K562 (cell line): Measurements from ENCODE around the gene PANX1. TPM values are rescaled to one million over a fixed set of nuclear protein-coding genes. Genes with fewer than 3 reads are reported as not detected.

Experiments used
- ATAC-seq: fragments of 200-7000 bp; cut with Tn5 transposase; 3 replicates; pipeline ENCODE4 v1.9.1; 2020; ENCODE audit warnings: moderate library complexity
- BruUV-seq: library from RNA; stranded (reverse); fragments of 400-500 nt; replicated peaks from 2 replicates; lab custom pipeline; 2021; lab: Mats Ljungman, UMichigan
- CTCF ChIA-PET: fragments of 300-600 bp; formaldehyde crosslinking; extraction: SDS; loops from one replicate; lab custom pipeline; 2021; ENCODE audit warnings: low intra/inter-chr PET ratio; lab: Yijun Ruan, JAX
- POLR2A ChIA-PET: fragments of 300-600, 350-650 bp; sonication (Branson Sonifier 250); formaldehyde crosslinking; extraction: SDS; loops from one replicate; lab custom pipeline; 2021; ENCODE audit warnings: antibody characterized with exemption, inconsistent platforms; lab: Yijun Ruan, JAX
- DNase-seq, 4 experiments: peaks; one replicate each; pipeline versions ENCODE4 v3.0.0 to v3.0.0-alpha.2; 2011 to 2018; ENCODE audit warnings: low spot score in 3 of 4, mixed read lengths in 3 of 4; ENCODE audit errors: extremely low read depth in 1 of 4
- FAIRE-seq: peaks from 2 replicates; lab custom pipeline; 2011; peaks lifted over from hg19 to GRCh38; lab: Jason Lieb, UNC
- H2AFZ ChIP-seq: 2 replicates; pipeline ENCODE4 v1.6.0; 2011; ENCODE audit warnings: low read depth, low read length, control low read depth, inconsistent platforms
- H3K27ac ChIP-seq: fragments of 200-600 bp; 3 replicates; pipeline ENCODE4 v1.8.0; 2011; ENCODE audit warnings: low read depth, mild to moderate bottlenecking, control low read depth, inconsistent platforms, low read length, moderate library complexity, mixed read lengths; ENCODE audit errors: extremely low read depth
- H3K27me3 ChIP-seq, 2 experiments: fragments of 300-600 bp in 1 of 2; 2 replicates in 1 of 2; 3 replicates in 1 of 2; pipeline versions ENCODE4 v1.6.0 to v1.8.0; 2011; ENCODE audit warnings: inconsistent platforms in 2 of 2, low read length in 2 of 2, mild to moderate bottlenecking in 1 of 2, mixed read lengths in 1 of 2, moderate library complexity in 1 of 2; ENCODE audit not compliant: control insufficient read depth in 2 of 2, insufficient read depth in 2 of 2
- H3K36me3 ChIP-seq: fragments of 300-600 bp; 3 replicates; pipeline ENCODE4 v1.8.0; 2011; ENCODE audit warnings: mild to moderate bottlenecking, low read length, inconsistent platforms; ENCODE audit not compliant: control insufficient read depth, insufficient read depth
- H3K4me1 ChIP-seq, 2 experiments: fragments of 200-600 bp in 1 of 2; replicated peaks in 1 of 2; 2 replicates in 1 of 2; 3 replicates in 1 of 2; pipeline versions ENCODE4 v1.5.1 to v1.8.0; 2011; ENCODE audit warnings: inconsistent platforms in 2 of 2, low read length in 2 of 2, mild to moderate bottlenecking in 1 of 2, mixed read lengths in 1 of 2, moderate library complexity in 1 of 2; ENCODE audit not compliant: control insufficient read depth in 2 of 2, insufficient read depth in 2 of 2
- H3K4me2 ChIP-seq: 2 replicates; pipeline ENCODE4 v1.6.1; 2011; ENCODE audit warnings: low read length, control low read depth, inconsistent platforms, mixed read lengths; ENCODE audit not compliant: insufficient read depth
- H3K4me3 ChIP-seq: fragments of 200-600 bp; sonication (generic), shearing (Covaris generic); 2 replicates; pipeline ENCODE4 v1.5.1; 2016; ENCODE audit warnings: control low read depth, inconsistent platforms
- H3K79me2 ChIP-seq: fragments of 200-600 bp; 3 replicates; pipeline ENCODE4 v1.8.0; 2011; ENCODE audit warnings: low read length, inconsistent platforms; ENCODE audit not compliant: control insufficient read depth, insufficient read depth
- H3K9ac ChIP-seq, 2 experiments: 2 replicates each; pipeline versions ENCODE4 v1.6.0 to v1.6.1; 2011; ENCODE audit warnings: low read depth in 2 of 2, low read length in 2 of 2, control low read depth in 1 of 2, inconsistent platforms in 1 of 2, mild to moderate bottlenecking in 1 of 2, mixed read lengths in 1 of 2; ENCODE audit not compliant: insufficient read depth in 1 of 2
- H3K9me1 ChIP-seq: one replicate; pipeline ENCODE4 v1.6.0; 2011; ENCODE audit warnings: inconsistent platforms, mild to moderate bottlenecking, low read length, moderate library complexity; ENCODE audit not compliant: control insufficient read depth, insufficient read depth
- H3K9me3 ChIP-seq: replicated peaks from 2 replicates; pipeline ENCODE4 v1.5.1; 2011; ENCODE audit warnings: low read depth, low read length, inconsistent platforms; ENCODE audit not compliant: control insufficient read depth, insufficient read depth
- H4K20me1 ChIP-seq: replicated peaks from 2 replicates; pipeline ENCODE4 v1.6.1; 2011; ENCODE audit warnings: low read length, inconsistent platforms, mixed read lengths; ENCODE audit not compliant: control insufficient read depth, insufficient read depth
- EGR1 ChIP-seq: fragments of 450-650 bp; conservative IDR thresholded peaks from 2 replicates; pipeline ENCODE4 v1.6.1; 2017; ENCODE audit warnings: mild to moderate bottlenecking
- FIP1L1 ChIP-seq: fragments of 200-400 bp; formaldehyde crosslinking; IDR thresholded peaks from 2 replicates; pipeline ENCODE4 v1.6.1; 2018; ENCODE audit warnings: mild to moderate bottlenecking, low read depth, low read length; ENCODE audit not compliant: poor library complexity, severe bottlenecking
- HSF4 ChIP-seq: fragments of 250-450 bp; sonication (Bioruptor Pico); IDR thresholded peaks from 2 replicates; pipeline ENCODE4 v2.1.2; 2022; ENCODE audit warnings: mild to moderate bottlenecking, moderate library complexity, borderline replicate concordance
- KLF1 ChIP-seq: fragments of 450-650 bp; IDR thresholded peaks from 2 replicates; pipeline ENCODE4 v1.6.1; 2016; ENCODE audit warnings: missing genetic modification characterization, missing compliant biosample characterization
- MIER1 ChIP-seq: fragments of 450-650 bp; IDR thresholded peaks from 2 replicates; pipeline ENCODE4 v1.6.1; 2016; ENCODE audit warnings: antibody characterized with exemption, mild to moderate bottlenecking, low read depth
- MYNN ChIP-seq, 2 experiments: sonication (generic); formaldehyde crosslinking in 1 of 2; IDR thresholded peaks; 2 replicates each; pipeline versions ENCODE4 v1.5.0 to v1.6.1; 2016 to 2020; ENCODE audit warnings: antibody characterized with exemption in 1 of 2, missing genetic modification reagents in 1 of 2
- NFYB ChIP-seq: IDR thresholded peaks from 2 replicates; pipeline ENCODE4 v1.6.1; 2011; ENCODE audit warnings: mild to moderate bottlenecking, moderate library complexity; ENCODE audit not compliant: insufficient read length; ENCODE audit errors: extremely low read depth
- SLC30A9 ChIP-seq: fragments of 250-450 bp; sonication (Bioruptor Pico); IDR thresholded peaks from 2 replicates; pipeline ENCODE4 v1.8.0; 2022; ENCODE audit warnings: mild to moderate bottlenecking, moderate library complexity
- ZNF124 ChIP-seq: sonication (generic); formaldehyde crosslinking; IDR thresholded peaks from 2 replicates; pipeline ENCODE4 v1.8.1; 2022; ENCODE audit warnings: missing genetic modification reagents
- ZNF174 ChIP-seq: fragments of 250-450 bp; sonication (Bioruptor Pico); IDR thresholded peaks from 2 replicates; pipeline ENCODE4 v1.4.0; 2020; ENCODE audit warnings: mild to moderate bottlenecking
- ZNF3 ChIP-seq: fragments of 250-450 bp; sonication (Bioruptor Pico); IDR thresholded peaks from 2 replicates; pipeline ENCODE4 v1.5.0; 2021; ENCODE audit warnings: mild to moderate bottlenecking, moderate library complexity
- in situ Hi-C: fragments of 300-500 bp; cut with MboI; formaldehyde crosslinking; loops from 4 replicates; pipeline ENCODE4 v1.15.0; 2018; ENCODE audit warnings: inconsistent platforms, mixed read lengths
- intact Hi-C: fragments of 100-400 bp; cut with micrococcal nuclease; formaldehyde crosslinking; loops from 2 replicates; pipeline ENCODE4 v1.14.2; 2022
- polyA plus RNA-seq, 8 experiments: library from polyadenylated mRNA; depleted of rRNA in 4 of 8; stranded (reverse) in 5 of 8; unstranded in 3 of 8; fragments of >200 nt; fragmentation: Nextera tagmentation in 2 of 8; fragmentation: Illumina TruSeq in 1 of 8; extraction: Ambion mirVana in 2 of 8; extraction: Trizol in 1 of 8; gene quantifications; 2 replicates each; pipeline versions ENCODE4 v1.2.1 to v1.2.3, GENCODE V29; 2011 to 2014; ENCODE audit warnings: inconsistent platforms in 1 of 8, missing spikeins in 1 of 8
- total RNA-seq, 7 experiments: library from RNA; depleted of rRNA in 6 of 7; stranded (reverse); fragments of >200 nt in 6 of 7; fragmentation: Illumina TruSeq in 2 of 7; extraction: Trizol in 2 of 7; gene quantifications; 2 replicates each; pipeline versions ENCODE4 v1.2.1 to v1.2.3, GENCODE V29; 2011 to 2021; ENCODE audit warnings: low replicate concordance in 1 of 7
- TF ChIP-seq, protein P1 (sequence below): fragments of 450-650 bp; IDR thresholded peaks from 2 replicates; pipeline ENCODE4 v1.6.1; 2017; ENCODE audit warnings: antibody characterized with exemption, mild to moderate bottlenecking
- TF ChIP-seq, protein P2 (sequence below), 3 experiments: fragments of 200-800 bp in 1 of 3; fragments of 250-450 bp in 1 of 3; fragments of 450-650 bp in 1 of 3; sonication (Bioruptor Pico) in 1 of 3; sonication (Bioruptor generic) in 1 of 3; formaldehyde crosslinking in 1 of 3; IDR thresholded peaks; 2 replicates each; pipeline versions ENCODE4 v1.6.1 to v1.8.0; 2016 to 2022; ENCODE audit warnings: mild to moderate bottlenecking in 2 of 3, missing genetic modification characterization in 2 of 3, missing compliant biosample characterization in 1 of 3, moderate library complexity in 1 of 3

The PANX1 gene
- total and polyA plus RNA-seq, 9 of the 15 experiments (the other 6 are each of a cell fraction or from before 2014, with no cell fraction given): 1.9 to 14.8 (median 10.1) TPM

DNA sequence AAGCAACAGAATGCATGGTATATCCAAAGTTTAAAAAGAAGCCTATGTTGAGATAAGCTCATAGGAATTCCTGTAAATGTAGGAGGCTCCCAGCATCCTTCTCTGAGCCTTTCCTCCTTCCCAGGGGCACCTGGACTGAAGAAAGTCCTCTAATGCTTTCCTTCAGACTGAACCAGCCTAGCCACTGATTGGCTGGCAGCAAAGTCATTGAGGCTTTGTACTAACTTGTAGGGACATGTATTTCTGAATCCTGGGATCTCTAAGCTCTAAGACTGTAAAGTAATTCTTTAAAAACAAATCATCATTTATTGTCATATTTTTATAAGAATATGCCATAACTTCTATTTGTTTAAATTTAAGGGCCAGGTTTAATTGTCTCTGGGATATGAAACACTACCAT lies 23.9 kb upstream of the PANX1 start:
- POLR2A ChIA-PET: interaction anchor here (0.6 to 0.7 kb wide), 2 partner anchors 45 to 339 kb away, joined by 3 read pairs; no protein-coding TSS in a partner anchor
- H3K9me1 ChIP-seq: no peaks in the 10 kb centered on the region
- no peak overlapping the region for H3K9ac ChIP-seq
- no TSS peak for BruUV-seq
- CTCF ChIA-PET: no interaction called here
- H3K4me3 ChIP-seq: no peak overlapping the region
- no peak overlapping the region for H2AFZ ChIP-seq
- no peaks in the 10 kb centered on the region for H4K20me1 ChIP-seq
- in situ Hi-C loops (no loop called here), intact Hi-C loops (no loop called here)
- no peak overlapping the region for H3K4me2 ChIP-seq
- ATAC-seq: no peak
- no peaks in the 10 kb centered on the region for H3K4me1 ChIP-seq
- FAIRE-seq: no peak
- no peaks in the 10 kb centered on the region for H3K27me3 ChIP-seq
- no peak overlapping the region for H3K27ac ChIP-seq
- no peaks in the 10 kb centered on the region for H3K79me2 ChIP-seq
- no peaks in the 10 kb centered on the region for H3K9me3 ChIP-seq
- no peaks in the 10 kb centered on the region for H3K36me3 ChIP-seq
- DNase-seq: no peak
- TF ChIP-seq MYNN (IDR thresholded peaks at IDR 0.05): no peak
- TF ChIP-seq MYNN (CRISPR knock-in tag; IDR thresholded peaks at IDR 0.05): no peak
- TF ChIP-seq EGR1: no peak
- TF ChIP-seq FIP1L1: no peak
- TF ChIP-seq KLF1 (tag): no peak
- TF ChIP-seq, protein P1, sequence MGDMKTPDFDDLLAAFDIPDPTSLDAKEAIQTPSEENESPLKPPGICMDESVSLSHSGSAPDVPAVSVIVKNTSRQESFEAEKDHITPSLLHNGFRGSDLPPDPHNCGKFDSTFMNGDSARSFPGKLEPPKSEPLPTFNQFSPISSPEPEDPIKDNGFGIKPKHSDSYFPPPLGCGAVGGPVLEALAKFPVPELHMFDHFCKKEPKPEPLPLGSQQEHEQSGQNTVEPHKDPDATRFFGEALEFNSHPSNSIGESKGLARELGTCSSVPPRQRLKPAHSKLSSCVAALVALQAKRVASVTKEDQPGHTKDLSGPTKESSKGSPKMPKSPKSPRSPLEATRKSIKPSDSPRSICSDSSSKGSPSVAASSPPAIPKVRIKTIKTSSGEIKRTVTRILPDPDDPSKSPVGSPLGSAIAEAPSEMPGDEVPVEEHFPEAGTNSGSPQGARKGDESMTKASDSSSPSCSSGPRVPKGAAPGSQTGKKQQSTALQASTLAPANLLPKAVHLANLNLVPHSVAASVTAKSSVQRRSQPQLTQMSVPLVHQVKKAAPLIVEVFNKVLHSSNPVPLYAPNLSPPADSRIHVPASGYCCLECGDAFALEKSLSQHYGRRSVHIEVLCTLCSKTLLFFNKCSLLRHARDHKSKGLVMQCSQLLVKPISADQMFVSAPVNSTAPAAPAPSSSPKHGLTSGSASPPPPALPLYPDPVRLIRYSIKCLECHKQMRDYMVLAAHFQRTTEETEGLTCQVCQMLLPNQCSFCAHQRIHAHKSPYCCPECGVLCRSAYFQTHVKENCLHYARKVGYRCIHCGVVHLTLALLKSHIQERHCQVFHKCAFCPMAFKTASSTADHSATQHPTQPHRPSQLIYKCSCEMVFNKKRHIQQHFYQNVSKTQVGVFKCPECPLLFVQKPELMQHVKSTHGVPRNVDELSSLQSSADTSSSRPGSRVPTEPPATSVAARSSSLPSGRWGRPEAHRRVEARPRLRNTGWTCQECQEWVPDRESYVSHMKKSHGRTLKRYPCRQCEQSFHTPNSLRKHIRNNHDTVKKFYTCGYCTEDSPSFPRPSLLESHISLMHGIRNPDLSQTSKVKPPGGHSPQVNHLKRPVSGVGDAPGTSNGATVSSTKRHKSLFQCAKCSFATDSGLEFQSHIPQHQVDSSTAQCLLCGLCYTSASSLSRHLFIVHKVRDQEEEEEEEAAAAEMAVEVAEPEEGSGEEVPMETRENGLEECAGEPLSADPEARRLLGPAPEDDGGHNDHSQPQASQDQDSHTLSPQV: no peak
- no peak for TF ChIP-seq ZNF3
- no peak for TF ChIP-seq ZNF124
- no peak for TF ChIP-seq MIER1
- TF ChIP-seq, protein P2, sequence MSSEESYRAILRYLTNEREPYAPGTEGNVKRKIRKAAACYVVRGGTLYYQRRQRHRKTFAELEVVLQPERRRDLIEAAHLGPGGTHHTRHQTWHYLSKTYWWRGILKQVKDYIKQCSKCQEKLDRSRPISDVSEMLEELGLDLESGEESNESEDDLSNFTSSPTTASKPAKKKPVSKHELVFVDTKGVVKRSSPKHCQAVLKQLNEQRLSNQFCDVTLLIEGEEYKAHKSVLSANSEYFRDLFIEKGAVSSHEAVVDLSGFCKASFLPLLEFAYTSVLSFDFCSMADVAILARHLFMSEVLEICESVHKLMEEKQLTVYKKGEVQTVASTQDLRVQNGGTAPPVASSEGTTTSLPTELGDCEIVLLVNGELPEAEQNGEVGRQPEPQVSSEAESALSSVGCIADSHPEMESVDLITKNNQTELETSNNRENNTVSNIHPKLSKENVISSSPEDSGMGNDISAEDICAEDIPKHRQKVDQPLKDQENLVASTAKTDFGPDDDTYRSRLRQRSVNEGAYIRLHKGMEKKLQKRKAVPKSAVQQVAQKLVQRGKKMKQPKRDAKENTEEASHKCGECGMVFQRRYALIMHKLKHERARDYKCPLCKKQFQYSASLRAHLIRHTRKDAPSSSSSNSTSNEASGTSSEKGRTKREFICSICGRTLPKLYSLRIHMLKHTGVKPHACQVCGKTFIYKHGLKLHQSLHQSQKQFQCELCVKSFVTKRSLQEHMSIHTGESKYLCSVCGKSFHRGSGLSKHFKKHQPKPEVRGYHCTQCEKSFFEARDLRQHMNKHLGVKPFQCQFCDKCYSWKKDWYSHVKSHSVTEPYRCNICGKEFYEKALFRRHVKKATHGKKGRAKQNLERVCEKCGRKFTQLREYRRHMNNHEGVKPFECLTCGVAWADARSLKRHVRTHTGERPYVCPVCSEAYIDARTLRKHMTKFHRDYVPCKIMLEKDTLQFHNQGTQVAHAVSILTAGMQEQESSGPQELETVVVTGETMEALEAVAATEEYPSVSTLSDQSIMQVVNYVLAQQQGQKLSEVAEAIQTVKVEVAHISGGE (CRISPR knock-in tag; IDR thresholded peaks at IDR 0.05): no peak
- TF ChIP-seq SLC30A9 (CRISPR knock-in tag): no peak
- no peak for TF ChIP-seq NFYB
- TF ChIP-seq HSF4 (CRISPR knock-in tag): no peak
- no peak for TF ChIP-seq ZNF174
